ENCODE data around the gene FCHO1.

GRCh38 chr19:17830567-17831418, 79.5 kb downstream of the FCHO1 start:
- no peak for TF ChIP-seq CHD1 (IDR thresholded peaks at IDR 0.05; ENCODE audit: low read depth, low read length)
- no peak for TF ChIP-seq CTCF (IDR thresholded peaks at IDR 0.05 in 2 of 3, conservative IDR thresholded peaks at IDR 0.05 in 1 of 3; ENCODE audit: control insufficient read depth in 2 of 3, extremely low read depth in 1 of 3, insufficient read depth in 1 of 3, low read depth in 3 of 3, low read length in 3 of 3)
- no peak for TF ChIP-seq SRF (IDR thresholded peaks at IDR 0.05; ENCODE audit: low read depth in 2 of 2, low read length in 2 of 2)
- no peak for TF ChIP-seq DPF2 (IDR thresholded peaks at IDR 0.05)

Data from GM12878 (cell line).